ENCODE data around the gene EZH1. TPM values are rescaled to one million over a fixed set of nuclear protein-coding genes. Genes with fewer than 3 reads are reported as not detected.

The EZH1 gene
- total RNA-seq, 1 experiment from 2014 or later = 17.7 TPM

DNA sequence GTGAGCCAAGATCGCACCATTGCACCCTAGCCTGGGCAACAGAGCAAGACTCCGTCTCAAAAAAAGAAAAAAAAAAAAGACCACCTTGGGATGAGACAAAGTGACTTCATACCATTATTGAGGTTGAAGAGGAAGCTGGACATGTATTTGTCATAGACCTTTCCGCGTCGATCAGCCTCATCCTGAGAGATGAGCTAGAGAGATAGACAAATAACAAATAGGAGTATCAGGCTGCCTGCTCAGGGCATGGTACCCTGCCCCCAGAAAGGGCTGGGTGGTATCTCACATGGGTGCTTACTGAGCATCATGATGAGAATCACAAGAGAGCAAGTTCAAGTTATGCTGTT is 40.4 kb downstream of the EZH1 start:
- in situ Hi-C loops (cut with HindIII; ENCODE audit: low pct_unique_long_range_greater_than_20kb, low sequenced_read_pairs) = no loop called here
- intact Hi-C loops (cut with micrococcal nuclease; ENCODE audit: unreplicated experiment) = no loop called here
- DNase-seq (ENCODE audit: low read depth, low spot score) (no peak), ATAC-seq (no peak)
- Histone ChIP-seq H3K36me3 (ENCODE audit: control insufficient read depth, insufficient read depth, low read length) (0 out of 2 replicates have a peak, but pooled peaks cover 2% of the 10 kb centered on the region), H3K4me3 (ENCODE audit: low read depth in 2 of 2, low read length in 2 of 2) (no peak overlapping the region), H3K27ac (ENCODE audit: low read length) (no peak overlapping the region), H3K4me1 (ENCODE audit: control insufficient read depth, insufficient read depth, low read length) (no peaks in the 10 kb centered on the region), H3K27me3 (ENCODE audit: control insufficient read depth, insufficient read depth, low read length) (no peaks in the 10 kb centered on the region), H3K9me3 (ENCODE audit: control insufficient read depth, insufficient read depth, low read depth, low read length) (no peaks in the 10 kb centered on the region)
- CTCF ChIA-PET = no interaction called here
- BruUV-seq (replicated peaks) = no TSS peak
- TF ChIP-seq, protein P1, sequence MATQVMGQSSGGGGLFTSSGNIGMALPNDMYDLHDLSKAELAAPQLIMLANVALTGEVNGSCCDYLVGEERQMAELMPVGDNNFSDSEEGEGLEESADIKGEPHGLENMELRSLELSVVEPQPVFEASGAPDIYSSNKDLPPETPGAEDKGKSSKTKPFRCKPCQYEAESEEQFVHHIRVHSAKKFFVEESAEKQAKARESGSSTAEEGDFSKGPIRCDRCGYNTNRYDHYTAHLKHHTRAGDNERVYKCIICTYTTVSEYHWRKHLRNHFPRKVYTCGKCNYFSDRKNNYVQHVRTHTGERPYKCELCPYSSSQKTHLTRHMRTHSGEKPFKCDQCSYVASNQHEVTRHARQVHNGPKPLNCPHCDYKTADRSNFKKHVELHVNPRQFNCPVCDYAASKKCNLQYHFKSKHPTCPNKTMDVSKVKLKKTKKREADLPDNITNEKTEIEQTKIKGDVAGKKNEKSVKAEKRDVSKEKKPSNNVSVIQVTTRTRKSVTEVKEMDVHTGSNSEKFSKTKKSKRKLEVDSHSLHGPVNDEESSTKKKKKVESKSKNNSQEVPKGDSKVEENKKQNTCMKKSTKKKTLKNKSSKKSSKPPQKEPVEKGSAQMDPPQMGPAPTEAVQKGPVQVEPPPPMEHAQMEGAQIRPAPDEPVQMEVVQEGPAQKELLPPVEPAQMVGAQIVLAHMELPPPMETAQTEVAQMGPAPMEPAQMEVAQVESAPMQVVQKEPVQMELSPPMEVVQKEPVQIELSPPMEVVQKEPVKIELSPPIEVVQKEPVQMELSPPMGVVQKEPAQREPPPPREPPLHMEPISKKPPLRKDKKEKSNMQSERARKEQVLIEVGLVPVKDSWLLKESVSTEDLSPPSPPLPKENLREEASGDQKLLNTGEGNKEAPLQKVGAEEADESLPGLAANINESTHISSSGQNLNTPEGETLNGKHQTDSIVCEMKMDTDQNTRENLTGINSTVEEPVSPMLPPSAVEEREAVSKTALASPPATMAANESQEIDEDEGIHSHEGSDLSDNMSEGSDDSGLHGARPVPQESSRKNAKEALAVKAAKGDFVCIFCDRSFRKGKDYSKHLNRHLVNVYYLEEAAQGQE (IDR thresholded peaks at IDR 0.05; ENCODE audit: insufficient read depth in 1 of 2, low read depth in 2 of 2, low read length in 1 of 2) = no peak
- POLR2A ChIA-PET = no interaction called here

DNA sequence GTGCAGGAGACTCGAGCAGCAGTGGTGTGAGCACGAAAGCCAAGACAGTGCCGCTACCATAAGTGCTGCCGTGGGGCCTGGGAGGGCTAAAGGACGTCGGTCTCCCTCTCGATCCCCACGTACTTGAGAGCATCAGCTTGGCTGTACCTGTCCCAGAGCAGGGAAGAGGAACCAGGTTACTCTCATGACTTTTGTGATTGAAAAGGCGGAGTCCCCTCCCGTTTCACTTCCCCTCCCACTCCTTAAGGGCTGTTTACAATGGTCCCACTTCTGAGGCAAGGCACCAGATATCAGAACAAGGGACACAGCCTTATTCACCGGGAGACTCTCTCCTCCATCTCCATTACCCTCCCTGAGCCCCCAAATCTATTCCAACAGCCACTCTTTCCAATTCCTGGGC is 42.4 kb downstream of the EZH1 start:
- BruUV-seq (replicated peaks) = TSS peak; percentile 62
- 0 out of 2 replicates have a peak, but pooled peaks cover 2% of the 10 kb centered on the region for H3K36me3 ChIP-seq (ENCODE audit: control insufficient read depth, insufficient read depth, low read length)
- no peaks in the 10 kb centered on the region for H3K4me1 ChIP-seq (ENCODE audit: control insufficient read depth, insufficient read depth, low read length)
- no peak for DNase-seq (ENCODE audit: low read depth, low spot score)
- TF ChIP-seq CTCF (IDR thresholded peaks at IDR 0.05) = no peak
- TF ChIP-seq SIN3A (IDR thresholded peaks at IDR 0.05; ENCODE audit: borderline replicate concordance, insufficient read depth, low read depth, low read length) = no peak
- no peak for TF ChIP-seq POLR2AphosphoS5 (IDR thresholded peaks at IDR 0.05; ENCODE audit: low read depth, low read length)
- TF ChIP-seq TCF7L2 (IDR thresholded peaks at IDR 0.05; ENCODE audit: low read depth, low read length) = no peak
- TF ChIP-seq, protein P1 (IDR thresholded peaks at IDR 0.05; ENCODE audit: insufficient read depth in 1 of 2, low read depth in 2 of 2, low read length in 1 of 2) = no peak
- H3K27me3 ChIP-seq (ENCODE audit: control insufficient read depth, insufficient read depth, low read length) = no peaks in the 10 kb centered on the region
- H3K9me3 ChIP-seq (ENCODE audit: control insufficient read depth, insufficient read depth, low read depth, low read length) = no peaks in the 10 kb centered on the region
- H3K4me3 ChIP-seq (ENCODE audit: low read depth in 2 of 2, low read length in 2 of 2) = no peak overlapping the region
- H3K27ac ChIP-seq (ENCODE audit: low read length) = no peak overlapping the region
- intact Hi-C loops (cut with micrococcal nuclease; ENCODE audit: unreplicated experiment) = no loop called here
- ChIA-PET CTCF (no interaction called here), POLR2A (no interaction called here)
- no peak for ATAC-seq
- in situ Hi-C loops (cut with HindIII; ENCODE audit: low pct_unique_long_range_greater_than_20kb, low sequenced_read_pairs) = no loop called here
